Dendritic cell treated with granulocyte-macrophage colony-stimulating factor and Interleukin-4, amounts not matched to agents 40 ng/mL and 50 ng/mL, for 4 days (primary cell): ENCODE measurements around the gene ROR1.

Experiments
- H3K27ac Mint-ChIP-seq: one replicate; pipeline ENCODE4 v1.8.0; 2022; ENCODE audit warnings: mild to moderate bottlenecking, mixed read lengths
- H3K27me3 Mint-ChIP-seq: one replicate; pipeline ENCODE4 v1.8.0; 2022; ENCODE audit warnings: mild to moderate bottlenecking, mixed read lengths
- H3K36me3 Mint-ChIP-seq: one replicate; pipeline ENCODE4 v1.8.0; 2022; ENCODE audit warnings: low read depth, mixed read lengths
- H3K4me1 Mint-ChIP-seq: one replicate; pipeline ENCODE4 v1.8.0; 2022; ENCODE audit warnings: low read depth, mixed read lengths
- H3K4me3 Mint-ChIP-seq: one replicate; pipeline ENCODE4 v1.8.0; 2022; ENCODE audit warnings: mild to moderate bottlenecking, moderate library complexity, mixed read lengths
- H3K9me3 Mint-ChIP-seq: one replicate; pipeline ENCODE4 v1.8.0; 2022; ENCODE audit warnings: mixed read lengths
- intact Hi-C: fragments of 100-400 bp; cut with micrococcal nuclease; formaldehyde crosslinking; loops from one replicate; pipeline ENCODE4 v1.15.0; 2022

Gene ROR1

DNA sequence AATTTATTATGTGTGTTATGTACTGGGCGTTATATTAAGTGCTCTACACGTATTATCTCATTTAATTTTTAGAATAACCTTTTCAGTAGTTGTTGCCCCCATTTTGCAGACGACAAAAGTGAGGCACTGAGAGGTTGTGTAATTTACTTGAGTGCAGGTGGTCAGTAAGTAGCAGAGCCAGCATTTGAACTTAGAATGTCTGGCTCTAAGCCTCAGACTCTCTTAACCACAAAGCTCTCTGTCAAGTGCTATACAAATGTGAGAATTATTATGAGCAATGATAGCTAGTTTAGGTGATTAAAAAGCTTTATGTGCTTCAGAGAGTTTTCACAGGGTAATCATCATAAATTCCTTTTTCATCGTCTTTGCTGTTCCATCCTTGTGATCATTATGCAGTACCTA, 333.3 kb downstream of the ROR1 start:
- Mint-ChIP-seq H3K27ac (no peak overlapping the region), H3K4me1 (no peaks in the 10 kb centered on the region), H3K36me3 (no peaks in the 10 kb centered on the region), H3K27me3 (no peaks in the 10 kb centered on the region), H3K4me3 (no peak overlapping the region), H3K9me3 (no peaks in the 10 kb centered on the region)
- intact Hi-C loops, result no loop called here

DNA sequence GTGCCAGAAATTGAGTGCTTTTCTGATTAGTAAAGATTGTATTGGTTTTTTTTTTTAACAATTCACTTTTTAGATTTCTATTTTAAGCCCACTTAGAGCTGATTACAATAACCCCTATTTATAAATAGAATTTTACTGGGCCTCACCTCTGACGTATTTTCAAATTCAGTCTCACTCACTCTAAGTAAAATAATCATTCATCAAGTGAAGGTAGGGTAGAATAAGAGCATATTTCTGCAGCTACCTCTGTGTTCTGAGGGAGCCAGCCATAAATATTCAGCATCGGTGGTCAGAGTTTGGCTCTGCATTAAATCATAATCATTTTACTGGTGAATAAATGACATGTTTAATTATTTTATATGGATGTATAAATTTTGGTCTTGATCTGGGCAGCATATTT, 333.8 kb downstream of the ROR1 start:
- Mint-ChIP-seq H3K4me1 (no peaks in the 10 kb centered on the region), H3K9me3 (no peaks in the 10 kb centered on the region), H3K36me3 (no peaks in the 10 kb centered on the region), H3K27me3 (no peaks in the 10 kb centered on the region), H3K27ac (no peak overlapping the region), H3K4me3 (no peak overlapping the region)
- intact Hi-C loops, result no loop called here

DNA sequence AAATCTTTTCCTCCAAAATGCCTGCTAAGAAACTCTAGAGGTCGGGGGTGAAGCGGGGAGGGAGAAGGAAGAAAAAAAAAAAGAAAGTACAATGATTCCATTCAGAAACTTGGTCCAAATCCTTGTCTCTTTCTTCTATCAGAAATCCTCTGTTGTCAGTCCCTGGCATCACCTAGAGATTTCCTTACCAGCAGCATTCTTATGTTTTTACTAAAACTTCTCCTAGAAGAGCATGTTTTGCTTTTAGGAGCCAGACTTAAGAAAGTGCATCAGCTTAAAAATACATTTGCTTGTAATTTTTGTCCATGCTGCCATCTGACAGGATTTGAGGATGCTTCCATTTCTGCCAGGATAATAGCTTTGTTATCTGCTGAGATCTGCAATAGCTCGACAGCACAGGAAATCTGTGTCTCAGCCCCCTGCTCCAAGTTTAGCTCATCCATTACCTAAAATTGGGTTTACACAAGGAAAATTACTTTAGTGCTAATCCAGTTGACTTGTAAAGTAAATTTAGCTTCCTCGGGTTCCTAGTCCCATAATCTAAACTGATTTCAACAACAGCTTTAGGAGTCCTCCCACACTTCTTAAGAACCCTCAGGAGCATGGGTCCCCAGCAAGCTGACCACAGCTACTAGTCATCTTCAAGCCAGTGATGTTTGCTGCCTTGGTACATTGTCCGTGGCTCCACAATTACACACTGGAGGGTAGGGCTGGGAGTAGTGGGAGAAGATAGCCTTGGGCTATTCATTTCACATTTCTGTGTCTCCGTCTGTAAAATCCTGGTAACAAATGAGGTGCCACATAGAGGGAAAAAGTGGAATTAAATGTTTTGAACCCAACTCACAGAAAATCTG, 337.3 kb downstream of the ROR1 start:
- Mint-ChIP-seq H3K4me3 (no peak overlapping the region), H3K4me1 (no peaks in the 10 kb centered on the region), H3K36me3 (no peaks in the 10 kb centered on the region), H3K9me3 (no peaks in the 10 kb centered on the region), H3K27me3 (no peaks in the 10 kb centered on the region), H3K27ac (no peak overlapping the region)
- intact Hi-C loops, result no loop called here

DNA sequence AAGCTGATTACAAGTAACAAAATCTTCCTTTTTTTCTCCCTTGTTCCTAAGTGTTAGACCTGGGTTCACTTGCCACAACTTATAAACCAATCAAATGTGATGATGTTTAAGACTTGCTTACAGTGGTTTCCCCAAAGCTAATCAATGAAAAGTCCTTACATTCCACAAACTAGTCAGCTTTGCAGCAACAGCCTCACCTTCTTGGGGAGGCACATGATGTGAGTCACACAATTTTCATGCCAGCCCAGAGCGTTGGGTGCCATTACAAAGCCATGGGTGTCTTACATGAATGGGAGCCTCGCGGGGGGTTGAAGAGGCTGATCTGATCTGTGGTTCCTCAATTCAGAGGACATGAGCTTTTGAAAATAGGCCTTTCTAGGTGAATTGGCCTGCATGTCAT, 338.0 kb downstream of the ROR1 start:
- H3K9me3 Mint-ChIP-seq, result no peaks in the 10 kb centered on the region
- H3K4me3 Mint-ChIP-seq, result no peak overlapping the region
- H3K4me1 Mint-ChIP-seq, result no peaks in the 10 kb centered on the region
- intact Hi-C loops, result no loop called here
- H3K27ac Mint-ChIP-seq, result no peak overlapping the region
- H3K36me3 Mint-ChIP-seq, result no peaks in the 10 kb centered on the region
- no peaks in the 10 kb centered on the region for H3K27me3 Mint-ChIP-seq

DNA sequence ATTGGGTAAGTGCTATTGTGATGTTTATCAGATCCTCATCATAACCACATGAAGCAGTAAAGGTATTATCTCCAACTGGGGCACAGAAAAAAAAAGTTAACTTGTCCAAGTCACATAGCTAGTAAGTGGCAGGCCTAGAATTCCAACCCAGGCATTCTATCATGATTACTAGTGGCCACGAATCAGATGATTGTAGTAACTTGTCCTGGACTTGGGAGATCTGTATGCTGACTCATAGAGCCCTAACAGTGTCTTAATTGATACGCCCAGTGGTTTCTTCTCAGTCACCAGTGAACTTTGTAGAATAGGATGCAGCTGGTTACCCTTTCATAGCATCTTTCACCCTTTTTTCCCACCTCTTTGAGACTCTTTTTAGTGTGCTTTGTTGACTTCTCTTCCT, 338.5 kb downstream of the ROR1 start:
- H3K27me3 Mint-ChIP-seq, result no peaks in the 10 kb centered on the region
- H3K4me1 Mint-ChIP-seq, result no peaks in the 10 kb centered on the region
- no peak overlapping the region for H3K27ac Mint-ChIP-seq
- no peak overlapping the region for H3K4me3 Mint-ChIP-seq
- no peaks in the 10 kb centered on the region for H3K9me3 Mint-ChIP-seq
- intact Hi-C loops, result no loop called here
- H3K36me3 Mint-ChIP-seq, result no peaks in the 10 kb centered on the region

DNA sequence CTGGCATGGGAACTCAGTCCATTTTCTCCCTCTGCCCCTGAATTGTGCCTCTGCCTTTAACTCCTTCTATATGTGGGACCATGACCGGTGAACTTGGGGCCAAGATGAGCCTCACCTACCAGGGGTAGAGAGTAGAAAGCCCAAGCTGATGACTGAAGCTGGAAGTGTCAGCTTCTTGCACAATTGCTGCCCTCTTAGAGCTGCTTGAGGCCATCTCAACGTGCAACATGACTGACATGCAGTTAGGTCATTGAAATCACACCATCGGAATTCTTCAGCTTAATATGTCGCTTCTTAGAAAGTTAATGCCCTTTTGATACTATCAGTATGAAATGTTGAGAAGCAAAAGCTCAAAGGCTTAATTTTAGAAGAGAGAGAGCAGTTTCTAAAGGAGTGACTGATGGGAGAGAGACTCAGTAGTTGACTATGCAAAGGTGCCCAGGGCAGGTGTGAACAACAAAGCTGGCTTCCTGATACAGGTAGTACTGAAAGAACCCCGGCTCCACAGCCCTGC, 340.3 kb downstream of the ROR1 start:
- intact Hi-C loops, result no loop called here
- Mint-ChIP-seq H3K27ac (no peak overlapping the region), H3K27me3 (no peaks in the 10 kb centered on the region), H3K9me3 (no peaks in the 10 kb centered on the region), H3K36me3 (no peaks in the 10 kb centered on the region), H3K4me1 (no peaks in the 10 kb centered on the region), H3K4me3 (no peak overlapping the region)

DNA sequence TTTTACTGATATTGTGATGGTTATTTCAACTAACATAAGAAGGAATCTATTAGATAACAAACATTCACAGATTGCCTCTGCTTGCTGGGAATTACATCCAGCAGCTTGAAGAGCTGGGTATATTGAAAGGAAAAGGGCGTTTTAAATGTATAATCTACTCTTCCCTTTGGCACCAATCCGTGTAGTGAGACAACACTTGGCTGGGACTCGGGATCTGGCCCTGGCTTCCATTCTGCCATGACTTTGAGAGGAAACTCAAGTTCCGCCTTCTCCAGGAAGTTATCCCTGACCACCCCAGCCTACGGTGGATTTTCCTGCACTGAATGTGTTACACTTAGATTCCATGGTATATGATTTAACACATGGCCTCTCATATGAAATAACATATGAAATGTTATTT, 342.7 kb downstream of the ROR1 start:
- peaks cover 2% of the 10 kb centered on the region for H3K27me3 Mint-ChIP-seq
- H3K9me3 Mint-ChIP-seq, result no peaks in the 10 kb centered on the region
- intact Hi-C loops, result no loop called here
- no peaks in the 10 kb centered on the region for H3K36me3 Mint-ChIP-seq
- no peak overlapping the region for H3K27ac Mint-ChIP-seq
- H3K4me3 Mint-ChIP-seq, result no peak overlapping the region
- no peaks in the 10 kb centered on the region for H3K4me1 Mint-ChIP-seq

DNA sequence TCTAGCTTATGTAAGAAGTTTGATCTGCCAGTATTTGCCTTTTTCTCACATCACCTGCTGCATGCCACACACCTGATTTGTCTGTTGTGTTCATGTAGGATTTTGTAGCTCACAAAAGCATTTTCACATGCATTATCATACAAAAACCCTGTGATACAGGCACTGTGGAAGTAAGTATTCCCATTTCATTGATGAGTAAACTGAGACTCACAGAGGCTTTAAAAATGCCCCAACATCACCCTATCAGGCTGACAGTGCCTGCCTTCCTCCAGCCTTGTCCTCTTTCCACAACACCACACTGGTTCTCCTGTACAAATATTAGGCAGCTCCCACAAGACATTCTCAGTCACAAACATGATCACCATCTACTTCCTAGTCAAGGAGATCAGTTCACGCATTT, 343.7 kb downstream of the ROR1 start:
- Mint-ChIP-seq H3K27me3 (peaks cover 2% of the 10 kb centered on the region), H3K36me3 (no peaks in the 10 kb centered on the region), H3K4me3 (no peak overlapping the region), H3K27ac (no peak overlapping the region), H3K4me1 (no peaks in the 10 kb centered on the region), H3K9me3 (no peaks in the 10 kb centered on the region)
- intact Hi-C loops, result no loop called here

DNA sequence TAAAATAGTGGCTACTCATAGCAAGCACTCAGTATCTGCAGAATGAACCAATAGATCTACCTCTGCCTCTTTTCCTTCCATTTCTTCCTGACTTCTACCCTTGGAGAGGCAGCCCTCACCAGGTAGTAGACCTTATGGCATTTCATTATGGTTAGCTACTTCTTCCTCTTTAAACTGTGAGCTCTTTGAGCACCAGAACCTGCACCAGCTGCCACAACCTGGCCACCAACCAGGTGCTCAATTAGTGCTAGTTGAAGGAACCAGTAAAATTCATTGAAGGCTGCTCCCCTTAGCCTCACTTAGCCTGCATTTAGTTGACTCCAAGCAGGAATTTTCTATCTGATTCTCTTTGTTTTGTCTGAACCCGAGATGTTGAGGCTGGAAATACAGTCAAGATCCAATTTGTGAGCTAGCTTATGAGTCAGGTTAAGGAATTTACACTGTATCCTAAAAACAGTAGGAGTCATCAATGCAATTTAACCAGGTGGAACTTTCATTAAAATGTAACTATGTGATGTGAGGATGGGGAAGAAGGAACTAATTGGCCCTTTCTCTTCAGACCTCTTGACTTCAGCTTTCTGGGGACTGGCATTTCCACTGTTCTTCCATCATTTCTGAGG, 348.1 kb downstream of the ROR1 start:
- Mint-ChIP-seq H3K27me3 (peaks cover 2% of the 10 kb centered on the region), H3K4me3 (no peak overlapping the region), H3K36me3 (no peaks in the 10 kb centered on the region)

DNA sequence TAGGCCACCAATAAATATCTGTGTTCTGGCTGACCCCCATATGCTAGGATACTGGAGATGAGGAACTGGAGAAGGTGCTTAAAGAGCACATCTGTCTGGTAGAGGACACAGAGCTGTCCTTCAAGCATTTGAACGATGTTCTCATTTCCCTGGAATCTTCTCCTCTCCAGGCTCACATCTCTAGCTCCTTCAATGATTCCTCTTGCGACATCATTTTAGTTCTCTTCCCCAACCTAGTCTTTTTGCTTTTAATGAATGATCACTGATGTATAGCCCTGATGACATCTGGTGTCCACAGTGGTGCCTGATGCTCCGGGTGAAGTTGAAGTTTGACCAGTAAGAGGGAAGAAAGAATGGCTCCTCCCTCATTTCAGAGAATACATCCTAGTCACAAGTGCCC, 348.8 kb downstream of the ROR1 start:
- H3K27ac Mint-ChIP-seq, result no peak overlapping the region
- no peaks in the 10 kb centered on the region for H3K4me1 Mint-ChIP-seq
- H3K36me3 Mint-ChIP-seq, result no peaks in the 10 kb centered on the region
- intact Hi-C loops, result no loop called here
- H3K27me3 Mint-ChIP-seq, result peaks cover 2% of the 10 kb centered on the region
- no peak overlapping the region for H3K4me3 Mint-ChIP-seq
- H3K9me3 Mint-ChIP-seq, result no peaks in the 10 kb centered on the region

More for the DNA sequence above, 348.1 kb downstream of the ROR1 start:
- Mint-ChIP-seq H3K9me3 (no peaks in the 10 kb centered on the region), H3K4me1 (no peaks in the 10 kb centered on the region), H3K27ac (no peak overlapping the region)
- intact Hi-C loops, result no loop called here

DNA sequence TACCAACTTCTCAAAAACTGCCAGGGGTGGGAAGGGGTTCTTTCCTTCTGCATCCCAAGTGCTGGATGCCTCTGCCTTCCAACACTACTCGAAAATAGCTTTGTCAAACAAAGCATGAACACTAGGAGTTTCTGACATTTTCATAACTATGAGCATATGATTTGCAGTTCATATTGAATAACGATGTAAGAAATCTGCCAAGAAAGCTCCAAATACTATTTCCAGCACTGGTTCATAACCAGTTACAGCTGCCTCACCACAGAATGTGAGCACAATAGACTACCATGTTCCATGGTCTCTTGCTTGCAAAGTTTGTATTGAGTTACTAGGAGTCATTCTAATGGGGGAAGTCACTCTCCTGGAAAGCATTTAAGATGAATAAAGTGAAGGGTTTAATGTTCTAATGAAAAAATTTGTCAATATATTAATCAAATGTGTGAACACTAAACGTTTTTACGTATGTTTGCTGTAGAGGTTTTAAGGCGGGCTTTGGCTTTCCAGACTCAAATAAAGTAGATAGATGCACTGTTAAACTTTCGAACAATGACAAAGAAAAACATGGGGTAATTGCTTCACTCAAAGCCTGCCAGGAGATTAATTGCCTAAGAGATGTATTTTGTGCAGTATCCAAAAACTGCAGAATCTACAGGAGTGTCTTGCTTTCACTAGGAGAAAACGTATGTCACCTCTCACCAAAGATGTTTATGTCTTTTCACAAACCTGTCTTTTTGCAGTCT, 351.1 kb downstream of the ROR1 start:
- H3K27ac Mint-ChIP-seq, result no peak overlapping the region
- intact Hi-C loops, result no loop called here
- no peak overlapping the region for H3K4me3 Mint-ChIP-seq
- H3K27me3 Mint-ChIP-seq, result peaks cover 2% of the 10 kb centered on the region
- H3K36me3 Mint-ChIP-seq, result no peaks in the 10 kb centered on the region
- H3K4me1 Mint-ChIP-seq, result no peaks in the 10 kb centered on the region
- no peaks in the 10 kb centered on the region for H3K9me3 Mint-ChIP-seq

DNA sequence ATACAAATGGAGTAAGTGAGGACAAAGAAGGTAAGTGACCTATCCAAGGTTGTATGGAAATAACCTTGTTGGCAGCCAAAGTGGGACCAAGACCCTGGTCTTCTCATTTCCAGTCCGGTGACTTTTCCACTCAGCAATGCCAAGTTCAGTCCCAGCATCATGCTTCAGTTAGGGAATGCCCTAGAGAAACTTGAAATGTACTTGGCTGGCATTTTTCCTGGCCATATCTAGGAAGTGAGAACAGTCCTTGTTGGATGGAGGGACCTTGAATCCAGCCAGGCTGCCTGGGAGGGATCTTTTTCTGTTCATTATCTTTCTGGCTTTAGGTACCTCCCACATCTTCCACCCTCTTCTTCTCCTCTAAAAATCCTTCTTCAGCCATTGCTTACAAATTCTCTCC, 352.8 kb downstream of the ROR1 start:
- intact Hi-C loops, result no loop called here
- H3K4me3 Mint-ChIP-seq, result no peak overlapping the region
- no peaks in the 10 kb centered on the region for H3K4me1 Mint-ChIP-seq
- H3K36me3 Mint-ChIP-seq, result no peaks in the 10 kb centered on the region
- no peak overlapping the region for H3K27ac Mint-ChIP-seq
- H3K27me3 Mint-ChIP-seq, result no peaks in the 10 kb centered on the region
- no peaks in the 10 kb centered on the region for H3K9me3 Mint-ChIP-seq

DNA sequence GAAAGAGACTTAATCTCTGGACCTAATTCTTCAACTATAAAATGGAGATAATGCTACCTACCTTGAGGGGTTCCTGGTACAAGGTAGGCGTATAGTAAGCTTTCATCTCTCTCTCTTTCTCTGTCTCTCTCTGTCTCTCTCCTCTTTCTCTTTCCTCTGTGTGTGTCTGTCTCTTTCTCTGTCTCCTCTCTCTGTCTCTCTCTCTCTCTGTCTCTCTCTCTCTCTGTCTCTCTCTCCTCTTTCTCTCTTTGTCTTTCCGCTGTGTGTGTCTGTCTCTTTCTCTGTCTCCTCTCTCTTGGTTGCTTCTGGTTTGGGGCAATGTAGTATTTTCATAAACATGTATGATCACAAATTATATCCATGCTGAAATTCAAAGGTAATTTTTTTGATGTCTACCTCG, 353.5 kb downstream of the ROR1 start:
- Mint-ChIP-seq H3K4me3 (no peak overlapping the region), H3K36me3 (no peaks in the 10 kb centered on the region), H3K27me3 (no peaks in the 10 kb centered on the region), H3K9me3 (no peaks in the 10 kb centered on the region), H3K4me1 (no peaks in the 10 kb centered on the region), H3K27ac (no peak overlapping the region)
- intact Hi-C loops, result no loop called here

DNA sequence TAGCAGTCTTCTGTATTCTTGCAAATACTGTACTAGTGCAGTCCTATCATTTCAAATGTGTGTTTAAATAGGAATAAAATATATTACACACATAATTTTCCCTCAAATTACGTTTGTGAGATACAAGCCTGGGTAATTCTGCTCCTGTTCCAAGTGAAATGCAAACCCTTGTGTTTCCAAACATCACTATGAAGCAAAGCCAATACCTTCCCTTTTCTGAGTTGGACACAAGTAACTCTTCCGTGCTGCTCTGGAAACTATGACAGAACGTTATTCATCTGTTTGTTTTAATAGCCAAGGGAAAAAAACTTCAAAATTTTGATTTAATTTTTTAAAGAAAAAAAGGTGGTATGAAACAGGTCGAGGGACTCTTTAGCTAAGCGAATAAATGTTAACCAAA, 355.9 kb downstream of the ROR1 start:
- Mint-ChIP-seq H3K4me1 (no peaks in the 10 kb centered on the region), H3K27ac (no peak overlapping the region), H3K36me3 (no peaks in the 10 kb centered on the region), H3K4me3 (no peak overlapping the region), H3K27me3 (peaks cover 3% of the 10 kb centered on the region), H3K9me3 (no peaks in the 10 kb centered on the region)
- intact Hi-C loops, result no loop called here
